22Rv1 (cell line): ENCODE results near the gene ERG.

Experiments
- ZFX ChIP-seq: fragments of 450-650 bp; IDR thresholded peaks from 2 replicates; pipeline ENCODE4 v1.6.1; 2017; ENCODE audit warnings: antibody characterized with exemption, borderline replicate concordance
- TF ChIP-seq, protein P1 (sequence below): fragments of 450-650 bp; IDR thresholded peaks from 2 replicates; pipeline ENCODE4 v1.5.1; 2017; ENCODE audit warnings: mild to moderate bottlenecking

DNA sequence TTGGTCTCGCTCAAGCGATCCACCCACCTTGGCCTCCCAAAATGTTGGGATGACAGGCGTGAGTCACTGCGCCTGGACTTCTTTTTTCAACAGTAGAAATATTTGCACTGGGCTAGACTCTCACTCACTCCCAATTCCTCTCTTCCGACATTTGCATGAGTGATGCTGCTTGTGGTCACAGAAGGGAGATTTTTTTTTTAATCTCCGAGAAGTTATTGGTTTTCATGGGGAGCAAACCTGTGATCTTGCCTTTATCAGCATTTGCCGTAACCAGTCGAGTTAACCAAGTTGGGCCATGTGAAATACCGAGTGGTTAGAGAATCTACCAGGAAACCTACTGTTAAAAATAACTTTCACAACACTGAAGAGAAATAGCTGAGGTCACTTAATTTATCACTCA, 21.1 kb downstream of the ERG start:
- TF ChIP-seq, protein P1, sequence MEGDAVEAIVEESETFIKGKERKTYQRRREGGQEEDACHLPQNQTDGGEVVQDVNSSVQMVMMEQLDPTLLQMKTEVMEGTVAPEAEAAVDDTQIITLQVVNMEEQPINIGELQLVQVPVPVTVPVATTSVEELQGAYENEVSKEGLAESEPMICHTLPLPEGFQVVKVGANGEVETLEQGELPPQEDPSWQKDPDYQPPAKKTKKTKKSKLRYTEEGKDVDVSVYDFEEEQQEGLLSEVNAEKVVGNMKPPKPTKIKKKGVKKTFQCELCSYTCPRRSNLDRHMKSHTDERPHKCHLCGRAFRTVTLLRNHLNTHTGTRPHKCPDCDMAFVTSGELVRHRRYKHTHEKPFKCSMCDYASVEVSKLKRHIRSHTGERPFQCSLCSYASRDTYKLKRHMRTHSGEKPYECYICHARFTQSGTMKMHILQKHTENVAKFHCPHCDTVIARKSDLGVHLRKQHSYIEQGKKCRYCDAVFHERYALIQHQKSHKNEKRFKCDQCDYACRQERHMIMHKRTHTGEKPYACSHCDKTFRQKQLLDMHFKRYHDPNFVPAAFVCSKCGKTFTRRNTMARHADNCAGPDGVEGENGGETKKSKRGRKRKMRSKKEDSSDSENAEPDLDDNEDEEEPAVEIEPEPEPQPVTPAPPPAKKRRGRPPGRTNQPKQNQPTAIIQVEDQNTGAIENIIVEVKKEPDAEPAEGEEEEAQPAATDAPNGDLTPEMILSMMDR = no peak
- no peak for TF ChIP-seq ZFX
